Raji (cell line): ENCODE data around the gene BCL2.

Experiments
- POLR2A ChIP-seq: IDR thresholded peaks from 2 replicates; pipeline ENCODE4 v1.6.1; 2011; ENCODE audit warnings: low read depth, low read length, control low read depth; ENCODE audit not compliant: insufficient read depth

The BCL2 gene

GRCh38 chr18:63126134-63127069 is 193.2 kb downstream of the BCL2 start:
- TF ChIP-seq POLR2A: no peak

DNA sequence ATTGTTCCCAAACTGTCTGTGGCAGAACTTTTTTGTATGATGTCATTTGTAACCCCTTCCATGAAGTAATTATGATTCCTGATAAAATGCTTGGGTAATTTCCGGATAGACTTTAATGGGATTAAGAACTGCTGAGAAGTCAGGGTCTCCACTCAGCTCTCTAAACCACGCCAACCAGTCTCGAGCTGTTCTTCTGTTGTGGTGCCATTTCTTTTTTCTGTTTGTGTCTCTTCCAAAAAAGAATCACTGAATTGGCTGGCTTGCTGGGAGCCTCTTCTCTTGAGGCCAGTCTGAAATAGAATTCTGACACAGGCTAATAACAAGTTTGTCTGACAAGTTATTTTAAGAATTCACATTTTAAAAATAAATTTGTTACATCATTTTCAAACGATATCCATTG is 198.9 kb downstream of the BCL2 start:
- TF ChIP-seq POLR2A: no peak

DNA sequence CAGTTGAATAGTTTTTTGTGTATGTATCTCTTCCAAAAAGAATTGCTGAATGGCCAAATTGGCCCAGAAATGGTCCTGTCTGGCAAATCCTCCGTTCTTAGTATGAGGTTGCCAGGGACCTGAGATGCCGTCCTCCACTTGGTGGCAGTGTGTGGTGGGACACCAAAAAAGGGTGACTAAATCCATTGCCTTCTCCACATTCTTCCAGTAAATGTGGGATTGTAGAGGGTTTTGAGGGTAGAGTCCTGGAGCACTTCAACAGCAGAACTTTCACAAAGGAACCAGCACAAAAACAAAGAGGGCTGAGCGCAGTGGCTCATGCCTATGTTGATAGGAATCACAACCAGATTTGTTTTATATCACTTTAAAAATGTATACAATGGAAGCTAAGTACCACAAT is 199.9 kb downstream of the BCL2 start:
- no peak for TF ChIP-seq POLR2A

- TF ChIP-seq POLR2A: no peak
Measured at GRCh38 chr18:63113899-63114565, 205.5 kb downstream of the BCL2 start.

DNA sequence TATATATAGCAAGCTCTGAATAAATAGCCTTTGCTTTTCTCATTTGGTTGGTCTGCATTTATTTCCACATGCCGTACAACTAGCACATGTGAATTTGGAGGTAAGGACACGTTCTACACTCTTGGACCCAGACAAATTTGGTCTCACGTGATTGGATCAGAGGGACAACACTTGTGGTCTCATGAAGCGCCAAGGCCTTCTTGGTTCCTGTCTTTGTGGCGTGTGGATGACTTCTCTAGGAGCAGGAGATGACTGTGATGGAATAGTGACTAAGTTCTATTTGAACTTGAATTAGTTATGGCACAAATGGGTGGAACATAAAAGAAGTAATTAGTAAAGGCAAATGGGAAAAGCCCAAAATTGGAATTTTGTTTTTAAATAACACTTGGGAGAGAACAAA is 206.9 kb downstream of the BCL2 start:
- TF ChIP-seq POLR2A: no peak

GRCh38 chr18:63111671-63112402 is 207.7 kb downstream of the BCL2 start:
- no peak for TF ChIP-seq POLR2A

DNA sequence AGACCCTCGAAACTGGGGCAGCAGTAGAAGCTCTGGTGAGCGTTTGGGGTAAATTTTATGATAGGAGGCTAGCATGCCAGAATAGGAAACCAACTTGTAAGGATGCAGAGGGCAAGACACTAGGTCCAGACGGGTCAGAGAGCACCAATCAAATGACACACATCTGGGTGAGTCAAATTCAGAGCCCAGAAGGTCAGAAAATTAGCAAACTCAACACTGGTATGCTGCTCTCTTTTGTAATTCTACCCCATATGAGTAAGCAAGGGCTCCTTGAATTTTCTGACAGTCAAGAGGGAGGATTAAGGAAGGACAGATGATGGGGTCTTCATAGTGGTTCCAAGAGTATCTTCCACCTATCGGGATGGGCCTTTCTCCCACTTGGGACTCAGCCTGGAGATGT is 209.8 kb downstream of the BCL2 start:
- no peak for TF ChIP-seq POLR2A

GRCh38 chr18:63109022-63109421 is 210.5 kb downstream of the BCL2 start:
- no peak for TF ChIP-seq POLR2A

DNA sequence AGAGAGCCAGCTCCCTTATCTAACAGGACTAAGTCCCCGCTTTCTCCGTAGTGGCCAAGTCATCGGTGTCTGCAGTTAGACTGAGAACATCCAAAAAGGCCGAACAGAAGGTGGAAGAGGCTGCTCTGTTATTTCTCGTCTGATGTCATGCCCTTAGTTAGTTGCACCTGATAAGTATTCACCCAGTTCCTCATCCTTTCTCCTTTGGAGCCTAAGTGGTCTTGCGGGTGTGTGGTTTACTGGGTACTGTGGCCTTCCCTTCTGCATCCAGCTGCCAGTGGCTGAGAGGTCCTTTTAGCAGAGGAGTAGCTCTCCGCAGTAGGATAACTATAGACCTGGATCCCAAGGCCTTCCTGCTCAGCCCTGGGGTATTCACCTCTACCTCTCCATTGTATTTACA is 211.6 kb downstream of the BCL2 start:
- TF ChIP-seq POLR2A: no peak

DNA sequence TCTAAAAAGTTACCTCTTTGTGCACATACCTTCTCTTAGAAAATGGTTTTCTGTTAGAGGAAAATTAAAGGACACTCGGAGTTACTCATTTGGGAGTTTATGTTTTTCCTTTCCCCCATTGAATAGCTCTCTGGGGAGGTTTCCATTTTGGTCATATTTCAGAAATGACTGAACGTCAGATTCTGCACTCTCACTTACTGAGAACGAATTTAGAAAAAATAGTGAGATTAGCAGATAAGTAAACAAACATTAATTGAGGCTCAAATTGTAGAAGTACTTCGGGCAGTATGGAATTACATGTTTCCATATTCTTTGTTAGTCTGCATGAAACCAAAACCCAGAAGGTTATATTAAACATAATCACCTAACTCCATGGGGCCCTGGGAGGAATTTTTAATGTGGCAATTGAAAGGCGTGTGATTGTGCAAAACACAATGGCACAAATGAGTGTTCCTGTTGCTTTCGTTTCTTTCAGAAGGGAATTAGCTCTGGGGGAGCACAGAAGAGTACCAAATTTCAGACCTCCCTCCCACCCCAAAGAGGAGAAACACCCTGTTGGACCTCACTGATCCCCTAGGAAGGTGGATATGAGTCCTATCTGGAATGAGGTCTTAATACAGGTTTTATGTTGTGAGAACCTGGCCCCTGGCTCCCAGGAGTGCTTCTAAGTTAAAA is 212.3 kb downstream of the BCL2 start:
- TF ChIP-seq POLR2A: no peak

GRCh38 chr18:63106727-63107126 is 212.8 kb downstream of the BCL2 start:
- no peak for TF ChIP-seq POLR2A

- TF ChIP-seq POLR2A: no peak
Measured at GRCh38 chr18:63105636-63106316, 213.8 kb downstream of the BCL2 start.

DNA sequence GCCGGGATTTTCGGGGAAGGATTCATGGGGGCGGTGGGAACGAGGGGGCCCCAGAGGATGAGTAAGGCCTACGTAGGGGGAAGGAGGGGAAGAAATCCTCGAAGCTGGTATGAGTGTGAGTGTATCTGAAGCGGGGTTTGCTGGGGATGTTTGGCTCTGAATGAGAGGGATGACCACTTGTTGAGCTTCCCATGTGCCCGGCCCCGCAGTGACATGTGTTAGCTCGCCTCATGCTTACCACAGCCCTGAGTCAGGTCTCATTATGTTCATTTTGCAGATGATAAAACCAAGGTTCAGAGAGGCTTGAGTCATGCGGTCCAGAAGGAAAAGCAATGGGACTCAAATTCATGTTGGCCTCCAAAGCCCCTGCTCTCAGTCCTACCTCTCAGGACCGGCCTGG is 214.7 kb downstream of the BCL2 start:
- no peak for TF ChIP-seq POLR2A

- no peak for TF ChIP-seq POLR2A
Measured at GRCh38 chr18:63102941-63103744, 216.4 kb downstream of the BCL2 start.

DNA sequence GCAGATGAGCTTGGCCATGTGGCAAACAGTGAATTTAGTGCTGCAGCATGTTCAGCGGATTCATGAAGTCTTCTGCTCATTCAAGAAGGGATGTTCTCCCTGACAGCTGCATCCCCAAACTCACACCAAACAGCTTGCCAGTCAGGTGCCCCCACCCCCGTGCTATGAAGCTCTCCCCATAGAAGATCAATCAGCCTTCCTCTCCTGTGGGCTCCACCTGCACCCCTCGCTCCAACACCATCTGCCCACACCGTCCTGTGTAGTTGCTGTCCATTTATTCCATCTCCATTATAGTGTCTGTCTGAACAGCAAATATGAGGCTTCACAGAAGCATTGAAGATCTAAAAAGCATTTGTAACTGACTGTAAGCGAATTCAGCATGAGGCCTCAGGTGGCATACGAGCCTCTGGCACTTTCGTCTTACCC is 218.9 kb downstream of the BCL2 start:
- no peak for TF ChIP-seq POLR2A
